ENCODE measurements around the gene GALNT13. TPM values are rescaled to one million over a fixed set of nuclear protein-coding genes. Genes with fewer than 3 reads are reported as not detected.

The GALNT13 gene
- total RNA-seq, 2 experiments from 2014 or later: not detected

- intact Hi-C loops (cut with DNase I, micrococcal nuclease): no loop called here
- Histone ChIP-seq H3K36me3 (ENCODE audit: insufficient read depth, low read length) (no peaks in the 10 kb centered on the region), H3K27ac (ENCODE audit: low read depth in 1 of 2, low read length in 2 of 2) (no peak overlapping the region), H3K9me3 (ENCODE audit: control insufficient read depth in 1 of 2, insufficient read depth in 1 of 2, low read length in 2 of 2) (no peaks in the 10 kb centered on the region), H3K27me3 (ENCODE audit: control insufficient read depth in 1 of 2, insufficient read depth in 2 of 2, low read length in 2 of 2) (no peaks in the 10 kb centered on the region), H3K4me1 (ENCODE audit: insufficient read depth, low read length) (no peaks in the 10 kb centered on the region), H3K4me3 (ENCODE audit: low read length) (no peak overlapping the region)
- ATAC-seq (ENCODE audit: poor library complexity) (no peak), DNase-seq (no peak)
- H3K4me3 Mint-ChIP-seq: no peak overlapping the region
- no peaks in the 10 kb centered on the region for H3K4me1 Mint-ChIP-seq (ENCODE audit: low read depth)
- peaks cover 5% of the 10 kb centered on the region for H3K9me3 Mint-ChIP-seq
- H3K27ac Mint-ChIP-seq: no peak overlapping the region
- TF ChIP-seq CTCF (IDR thresholded peaks at IDR 0.05): no peak
- no peaks in the 10 kb centered on the region for H3K36me3 Mint-ChIP-seq (ENCODE audit: low read depth)
- ChIA-PET CTCF (no interaction called here), POLR2A (no interaction called here)
- H3K27me3 Mint-ChIP-seq: no peaks in the 10 kb centered on the region
These were observed 355.2 kb downstream of the GALNT13 start for GRCh38 chr2:154226931-154227330.

GRCh38 chr2:154228566-154229280 lies 357.0 kb downstream of the GALNT13 start:
- H3K36me3 Mint-ChIP-seq (ENCODE audit: low read depth): no peaks in the 10 kb centered on the region
- no peaks in the 10 kb centered on the region for H3K4me1 ChIP-seq (ENCODE audit: insufficient read depth, low read length)
- H3K4me3 Mint-ChIP-seq: no peak overlapping the region
- H3K36me3 ChIP-seq (ENCODE audit: insufficient read depth, low read length): no peaks in the 10 kb centered on the region
- peaks cover 7% of the 10 kb centered on the region for H3K9me3 Mint-ChIP-seq
- H3K27ac Mint-ChIP-seq: no peak overlapping the region
- no peak overlapping the region for H3K4me3 ChIP-seq (ENCODE audit: low read length)
- H3K9me3 ChIP-seq (ENCODE audit: control insufficient read depth in 1 of 2, insufficient read depth in 1 of 2, low read length in 2 of 2): no peaks in the 10 kb centered on the region
- DNase-seq (no peak), ATAC-seq (ENCODE audit: poor library complexity) (no peak)
- CTCF ChIA-PET: no interaction called here
- no peak for TF ChIP-seq CTCF (IDR thresholded peaks at IDR 0.05)
- intact Hi-C loops (cut with DNase I, micrococcal nuclease): no loop called here
- H3K27me3 Mint-ChIP-seq: no peaks in the 10 kb centered on the region
- H3K4me1 Mint-ChIP-seq (ENCODE audit: low read depth): no peaks in the 10 kb centered on the region
- POLR2A ChIA-PET: no interaction called here
- H3K27ac ChIP-seq (ENCODE audit: low read depth in 1 of 2, low read length in 2 of 2): no peak overlapping the region
- H3K27me3 ChIP-seq (ENCODE audit: control insufficient read depth in 1 of 2, insufficient read depth in 2 of 2, low read length in 2 of 2): no peaks in the 10 kb centered on the region

GRCh38 chr2:154229966-154230365 lies 358.2 kb downstream of the GALNT13 start:
- intact Hi-C loops (cut with DNase I, micrococcal nuclease): no loop called here
- no peaks in the 10 kb centered on the region for H3K36me3 Mint-ChIP-seq (ENCODE audit: low read depth)
- CTCF ChIA-PET: no interaction called here

More at GRCh38 chr2:154229966-154230365, 358.2 kb downstream of the GALNT13 start:
- H3K9me3 ChIP-seq (ENCODE audit: control insufficient read depth in 1 of 2, insufficient read depth in 1 of 2, low read length in 2 of 2): no peaks in the 10 kb centered on the region
- DNase-seq (no peak), ATAC-seq (ENCODE audit: poor library complexity) (no peak)
- H3K27ac ChIP-seq (ENCODE audit: low read depth in 1 of 2, low read length in 2 of 2): no peak overlapping the region
- peaks cover 7% of the 10 kb centered on the region for H3K9me3 Mint-ChIP-seq
- H3K4me1 ChIP-seq (ENCODE audit: insufficient read depth, low read length): no peaks in the 10 kb centered on the region
- H3K4me3 Mint-ChIP-seq: no peak overlapping the region
- H3K27me3 Mint-ChIP-seq: no peaks in the 10 kb centered on the region
- no peak overlapping the region for H3K27ac Mint-ChIP-seq
- H3K27me3 ChIP-seq (ENCODE audit: control insufficient read depth in 1 of 2, insufficient read depth in 2 of 2, low read length in 2 of 2): no peaks in the 10 kb centered on the region
- no peaks in the 10 kb centered on the region for H3K4me1 Mint-ChIP-seq (ENCODE audit: low read depth)
- TF ChIP-seq CTCF (IDR thresholded peaks at IDR 0.05): no peak
- H3K4me3 ChIP-seq (ENCODE audit: low read length): no peak overlapping the region
- H3K36me3 ChIP-seq (ENCODE audit: insufficient read depth, low read length): no peaks in the 10 kb centered on the region
- POLR2A ChIA-PET: no interaction called here
